Gastrocnemius medialis (tissue), 4 donors: ENCODE results near the gene IL21R.

ENCODE experiments used
- POLR2A ChIP-seq, 2 donors: fragments of 450-650 bp; IDR thresholded peaks; one replicate each; pipeline ENCODE4 v1.6.1; 2017; ENCODE audit warnings: antibody characterized with exemption in 2 of 2, mild to moderate bottlenecking in 2 of 2, moderate library complexity in 2 of 2
- TF ChIP-seq, protein P1 (sequence below), 5 experiments: fragments of 450-650 bp in 3 of 5; fragments of 200-600 bp in 2 of 5; sonication (generic) in 2 of 5; IDR thresholded peaks in 4 of 5; conservative IDR thresholded peaks in 1 of 5; 1 replicate in 4 of 5; 2 replicates in 1 of 5; pipeline ENCODE4 v1.5.1; 2016 to 2019; ENCODE audit warnings: antibody characterized with exemption in 5 of 5, mild to moderate bottlenecking in 3 of 5, moderate library complexity in 3 of 5

DNA sequence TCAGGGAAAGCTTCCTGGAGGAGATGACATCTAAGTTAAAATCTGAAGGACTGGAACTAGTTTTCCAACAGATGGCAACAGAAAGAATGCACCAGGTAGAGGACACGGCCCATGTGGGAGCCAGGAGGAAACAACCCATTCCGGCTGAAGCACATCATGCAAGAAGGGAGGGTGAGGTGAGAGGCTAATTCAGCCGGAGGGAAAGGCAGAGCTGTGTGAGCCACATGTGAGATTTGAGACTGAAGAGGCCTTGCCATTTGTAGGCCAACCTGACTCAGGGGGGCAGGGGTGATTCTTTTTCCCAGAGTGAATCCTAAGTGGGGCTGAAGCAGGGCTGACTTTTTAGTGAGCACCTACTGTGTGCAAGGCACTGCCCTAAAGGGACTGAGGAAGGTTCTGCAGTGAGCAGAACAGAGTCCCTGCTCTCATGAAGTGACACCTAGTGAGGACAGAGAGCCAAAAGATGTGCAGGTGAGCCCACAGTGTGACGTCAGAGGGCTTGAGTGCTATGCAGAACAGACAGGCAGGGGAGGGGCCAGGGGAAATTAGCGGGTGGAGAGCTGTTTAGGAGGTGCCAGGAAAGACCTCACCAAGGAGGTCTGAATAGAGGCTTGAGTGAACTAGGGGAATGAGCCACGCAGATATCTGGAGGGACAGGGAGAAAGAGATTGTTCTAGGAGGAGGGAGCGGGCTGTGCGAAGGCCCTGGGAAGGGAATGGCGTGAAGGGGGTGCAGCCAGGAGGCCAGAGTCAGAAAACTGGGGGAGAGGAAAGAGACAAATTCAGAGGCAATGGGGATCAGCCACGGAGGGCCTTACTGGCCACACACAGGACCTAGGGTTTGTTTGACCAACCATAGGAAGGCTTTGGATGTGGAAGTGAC lies 19.8 kb upstream of the IL21R start:
- TF ChIP-seq, protein P1, sequence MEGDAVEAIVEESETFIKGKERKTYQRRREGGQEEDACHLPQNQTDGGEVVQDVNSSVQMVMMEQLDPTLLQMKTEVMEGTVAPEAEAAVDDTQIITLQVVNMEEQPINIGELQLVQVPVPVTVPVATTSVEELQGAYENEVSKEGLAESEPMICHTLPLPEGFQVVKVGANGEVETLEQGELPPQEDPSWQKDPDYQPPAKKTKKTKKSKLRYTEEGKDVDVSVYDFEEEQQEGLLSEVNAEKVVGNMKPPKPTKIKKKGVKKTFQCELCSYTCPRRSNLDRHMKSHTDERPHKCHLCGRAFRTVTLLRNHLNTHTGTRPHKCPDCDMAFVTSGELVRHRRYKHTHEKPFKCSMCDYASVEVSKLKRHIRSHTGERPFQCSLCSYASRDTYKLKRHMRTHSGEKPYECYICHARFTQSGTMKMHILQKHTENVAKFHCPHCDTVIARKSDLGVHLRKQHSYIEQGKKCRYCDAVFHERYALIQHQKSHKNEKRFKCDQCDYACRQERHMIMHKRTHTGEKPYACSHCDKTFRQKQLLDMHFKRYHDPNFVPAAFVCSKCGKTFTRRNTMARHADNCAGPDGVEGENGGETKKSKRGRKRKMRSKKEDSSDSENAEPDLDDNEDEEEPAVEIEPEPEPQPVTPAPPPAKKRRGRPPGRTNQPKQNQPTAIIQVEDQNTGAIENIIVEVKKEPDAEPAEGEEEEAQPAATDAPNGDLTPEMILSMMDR (IDR thresholded peaks at IDR 0.05 in 4 of 5, conservative IDR thresholded peaks at IDR 0.05 in 1 of 5), result no peak
- TF ChIP-seq POLR2A (IDR thresholded peaks at IDR 0.05), result no peak
